Mesenchymal stem cell (in vitro differentiated cells and primary cell): ENCODE data around the gene PKP4.

Source experiments
- DNase-seq: peaks from one replicate; pipeline ENCODE4 v3.0.0-alpha.2; 2013
- H2AFZ ChIP-seq: one replicate; pipeline ENCODE4 v1.6.1; 2013; ENCODE audit warnings: low read depth, mild to moderate bottlenecking, control low read depth, inconsistent platforms, low read length, moderate library complexity
- H2AK5ac ChIP-seq: 2 replicates; pipeline ENCODE4 v1.6.1; 2013; ENCODE audit warnings: low read length, moderate library complexity, mild to moderate bottlenecking, inconsistent platforms; ENCODE audit not compliant: severe bottlenecking
- H2BK120ac ChIP-seq: one replicate; pipeline ENCODE4 v1.6.1; 2013; ENCODE audit warnings: low read depth, mild to moderate bottlenecking, inconsistent platforms, low read length, moderate library complexity
- H2BK12ac ChIP-seq, 2 experiments: one replicate each; pipeline ENCODE4 v1.6.1; 2013; ENCODE audit warnings: inconsistent platforms in 2 of 2, low read length in 2 of 2, mild to moderate bottlenecking in 2 of 2, moderate library complexity in 2 of 2, control low read depth in 1 of 2
- H2BK15ac ChIP-seq: one replicate; pipeline ENCODE4 v1.6.1; 2013; ENCODE audit warnings: mild to moderate bottlenecking, low read depth, inconsistent platforms; ENCODE audit not compliant: poor library complexity, severe bottlenecking
- H2BK5ac ChIP-seq: 2 replicates; pipeline ENCODE4 v1.6.1; 2013; ENCODE audit warnings: low read depth, mild to moderate bottlenecking, low read length, control low read depth, inconsistent platforms; ENCODE audit not compliant: poor library complexity, severe bottlenecking
- H3K14ac ChIP-seq, 2 experiments: one replicate each; pipeline ENCODE4 v1.6.1; 2013; ENCODE audit warnings: inconsistent platforms in 2 of 2, low read length in 2 of 2, control low read depth in 1 of 2, mild to moderate bottlenecking in 1 of 2, moderate library complexity in 1 of 2
- H3K18ac ChIP-seq, 2 experiments: one replicate each; pipeline ENCODE4 v1.6.1; 2013; ENCODE audit warnings: inconsistent platforms in 2 of 2, low read length in 2 of 2, control low read depth in 1 of 2, low read depth in 1 of 2, mild to moderate bottlenecking in 1 of 2
- H3K23ac ChIP-seq, 2 experiments: one replicate each; pipeline ENCODE4 v1.6.1; 2013; ENCODE audit warnings: inconsistent platforms in 2 of 2, low read length in 2 of 2, mild to moderate bottlenecking in 2 of 2, moderate library complexity in 2 of 2, control low read depth in 1 of 2
- H3K27ac ChIP-seq: 2 replicates; pipeline ENCODE4 v1.5.1; 2013; ENCODE audit warnings: mild to moderate bottlenecking, moderate library complexity, low read length, control low read depth, inconsistent platforms; ENCODE audit not compliant: poor library complexity, severe bottlenecking
- H3K27me3 ChIP-seq, 2 experiments: 2 replicates each; pipeline versions ENCODE4 v1.6.1 to v1.7.0; 2013; ENCODE audit warnings: low read length in 2 of 2, mild to moderate bottlenecking in 2 of 2, moderate library complexity in 2 of 2, control low read depth in 1 of 2, inconsistent platforms in 1 of 2; ENCODE audit not compliant: control insufficient read depth in 1 of 2, insufficient read depth in 1 of 2
- H3K36me3 ChIP-seq, 2 experiments: 2 replicates each; pipeline versions ENCODE4 v1.6.1 to v1.7.0; 2013; ENCODE audit warnings: low read length in 2 of 2, control low read depth in 1 of 2, inconsistent platforms in 1 of 2, low read depth in 1 of 2, mild to moderate bottlenecking in 1 of 2; ENCODE audit not compliant: insufficient read depth in 2 of 2, control insufficient read depth in 1 of 2
- H3K4ac ChIP-seq, 2 experiments: one replicate each; pipeline ENCODE4 v1.6.1; 2013; ENCODE audit warnings: inconsistent platforms in 2 of 2, low read length in 2 of 2, mild to moderate bottlenecking in 2 of 2, moderate library complexity in 2 of 2, control low read depth in 1 of 2, low read depth in 1 of 2
- H3K4me1 ChIP-seq: 2 replicates; pipeline ENCODE4 v1.6.1; 2013; ENCODE audit warnings: low read depth, low read length, control low read depth; ENCODE audit not compliant: control insufficient read depth, insufficient read depth
- H3K4me2 ChIP-seq: 2 replicates; pipeline ENCODE4 v1.6.1; 2013; ENCODE audit warnings: low read length, mild to moderate bottlenecking, inconsistent platforms; ENCODE audit not compliant: poor library complexity, severe bottlenecking
- H3K4me3 ChIP-seq, 2 experiments: 2 replicates each; pipeline versions ENCODE4 v1.5.1 to v1.7.0; 2013; ENCODE audit warnings: low read length in 2 of 2, mild to moderate bottlenecking in 2 of 2, control low read depth in 1 of 2, low read depth in 1 of 2; ENCODE audit not compliant: insufficient read depth in 1 of 2
- H3K79me1 ChIP-seq: replicated peaks from 2 replicates; pipeline ENCODE4 v1.6.1; 2013; ENCODE audit warnings: mild to moderate bottlenecking, control low read depth, low read length, inconsistent platforms; ENCODE audit not compliant: poor library complexity, severe bottlenecking
- H3K9ac ChIP-seq: 2 replicates; pipeline ENCODE4 v1.7.0; 2013; ENCODE audit warnings: mild to moderate bottlenecking, low read length, moderate library complexity
- H3K9me3 ChIP-seq: 2 replicates; pipeline ENCODE4 v1.7.0; 2013; ENCODE audit warnings: mild to moderate bottlenecking, low read length; ENCODE audit not compliant: control insufficient read depth
- H4K8ac ChIP-seq: one replicate; pipeline ENCODE4 v1.6.1; 2013; ENCODE audit warnings: inconsistent platforms, mild to moderate bottlenecking, low read length, moderate library complexity
- H4K91ac ChIP-seq: one replicate; pipeline ENCODE4 v1.6.1; 2013; ENCODE audit warnings: mild to moderate bottlenecking, low read length, inconsistent platforms
- WGBS: methylation state at CpG from one replicate; pipeline ENCODE4 v1.1.7; 2013; ENCODE audit warnings: mixed read lengths; 5-methylcytosine and 5-hydroxymethylcytosine counted together

Gene PKP4

GRCh38 chr2:158656492-158657229, 199.9 kb downstream of the PKP4 start:
- Histone ChIP-seq H4K91ac (no peak overlapping the region), H3K27ac (no peak overlapping the region), H3K4ac (no peak overlapping the region), H2BK15ac (no peak overlapping the region), H2AFZ (no peak overlapping the region), H3K36me3 (peaks cover 6 to 32% of the 10 kb centered on the region in 2 experiments), H3K79me1 (peaks cover 7% of the 10 kb centered on the region), H3K23ac (no peak overlapping the region), H2BK120ac (no peak overlapping the region), H3K4me2 (no peak overlapping the region), H3K4me3 (no peak overlapping the region), H3K9me3 (no peaks in the 10 kb centered on the region), H2AK5ac (no peak overlapping the region), H3K27me3 (no peaks in the 10 kb centered on the region), H3K9ac (no peak overlapping the region), H2BK12ac (no peak overlapping the region), H3K14ac (no peak overlapping the region), H2BK5ac (no peak overlapping the region), H4K8ac (no peak overlapping the region), H3K4me1 (peaks cover 4% of the 10 kb centered on the region), H3K18ac (no peak overlapping the region)
- WGBS: 96% methylated on average over 8 of the region's 10 CpGs
- no peak for DNase-seq

- Histone ChIP-seq H3K79me1 (peaks cover 8% of the 10 kb centered on the region), H2BK120ac (no peak overlapping the region), H3K4me2 (no peak overlapping the region), H3K18ac (no peak overlapping the region), H3K27ac (no peak overlapping the region), H2BK12ac (no peak overlapping the region), H4K91ac (no peak overlapping the region), H3K9me3 (no peaks in the 10 kb centered on the region), H3K4me1 (peaks cover 4% of the 10 kb centered on the region), H3K14ac (no peak overlapping the region), H3K27me3 (no peaks in the 10 kb centered on the region), H2AFZ (no peak overlapping the region), H2BK5ac (no peak overlapping the region), H3K4ac (no peak overlapping the region), H4K8ac (no peak overlapping the region), H3K23ac (no peak overlapping the region), H3K36me3 (peaks cover 22 to 36% of the 10 kb centered on the region in 2 experiments), H3K4me3 (no peak overlapping the region), H2BK15ac (no peak overlapping the region), H2AK5ac (no peak overlapping the region), H3K9ac (no peak overlapping the region)
- WGBS: 100% methylated on average over 2 of the region's 2 CpGs
- DNase-seq: no peak
Observed at GRCh38 chr2:158658396-158658795, 201.6 kb downstream of the PKP4 start.

GRCh38 chr2:158659483-158659882, 202.7 kb downstream of the PKP4 start:
- Histone ChIP-seq H3K27me3 (no peaks in the 10 kb centered on the region), H2BK5ac (no peak overlapping the region)
- DNase-seq: no peak

GRCh38 chr2:158661231-158661630, 204.5 kb downstream of the PKP4 start:
- H2BK15ac ChIP-seq: no peak overlapping the region
- H3K4ac ChIP-seq: no peak overlapping the region
- peaks cover 4% of the 10 kb centered on the region for H3K4me1 ChIP-seq
- 93% methylated on average over 14 of the region's 14 CpGs for WGBS
- H2BK5ac ChIP-seq: no peak overlapping the region
- H3K9ac ChIP-seq: no peak overlapping the region
- H3K4me3 ChIP-seq: no peak overlapping the region
- DNase-seq: no peak
- no peak overlapping the region for H2BK120ac ChIP-seq
- H3K9me3 ChIP-seq: no peaks in the 10 kb centered on the region
- H3K18ac ChIP-seq: no peak overlapping the region
- no peak overlapping the region for H2AFZ ChIP-seq
- H3K36me3 ChIP-seq: peaks cover 30 to 43% of the 10 kb centered on the region in 2 experiments
- H2BK12ac ChIP-seq: no peak overlapping the region
- H3K4me2 ChIP-seq: no peak overlapping the region
- H4K8ac ChIP-seq: no peak overlapping the region
- no peak overlapping the region for H3K27ac ChIP-seq
- H4K91ac ChIP-seq: no peak overlapping the region
- no peaks in the 10 kb centered on the region for H3K27me3 ChIP-seq
- peaks cover 13% of the 10 kb centered on the region for H3K79me1 ChIP-seq
- no peak overlapping the region for H3K23ac ChIP-seq
- no peak overlapping the region for H2AK5ac ChIP-seq
- H3K14ac ChIP-seq: no peak overlapping the region

More at GRCh38 chr2:158659483-158659882, 202.7 kb downstream of the PKP4 start:
- peaks cover 14% of the 10 kb centered on the region for H3K79me1 ChIP-seq
- H3K36me3 ChIP-seq: peaks cover 30 to 44% of the 10 kb centered on the region in 2 experiments
- H3K4me3 ChIP-seq: no peak overlapping the region
- H2AFZ ChIP-seq: no peak overlapping the region
- no peak overlapping the region for H2BK120ac ChIP-seq
- no peak overlapping the region for H4K91ac ChIP-seq
- peaks cover 4% of the 10 kb centered on the region for H3K4me1 ChIP-seq
- no peak overlapping the region for H3K4me2 ChIP-seq
- no peaks in the 10 kb centered on the region for H3K9me3 ChIP-seq
- no peak overlapping the region for H3K14ac ChIP-seq
- no peak overlapping the region for H3K18ac ChIP-seq
- H4K8ac ChIP-seq: no peak overlapping the region
- no peak overlapping the region for H2AK5ac ChIP-seq
- no peak overlapping the region for H2BK12ac ChIP-seq
- H3K23ac ChIP-seq: no peak overlapping the region
- 85% methylated on average over 1 of the region's 1 CpG for WGBS
- H3K9ac ChIP-seq: no peak overlapping the region
- H3K4ac ChIP-seq: no peak overlapping the region
- H2BK15ac ChIP-seq: no peak overlapping the region
- H3K27ac ChIP-seq: no peak overlapping the region
